ENCODE measurements around the gene MARK4.
A peak's percentile ranks its signal among the peaks of the same experiment; 100 is the strongest.

Gene MARK4

GRCh38 chr19:45250832-45251451 lies at the start of gene MARK4:
Gene MARK4 (plus strand): TSS chr19:45251271. CDS start chr19:45251589, 318 bp downstream.
- TF ChIP-seq CTCF (IDR thresholded peaks at IDR 0.05; ENCODE audit: insufficient read depth, low read depth, low read length, missing control alignments) = no peak
- peak within 1 kb of the TSS; percentile 88 for H3K4me3 ChIP-seq (ENCODE audit: low read length)
- peak; percentile 84 for DNase-seq (ENCODE audit: low read depth)

- H3K4me3 ChIP-seq (ENCODE audit: low read length) = no peak overlapping the region
- DNase-seq (ENCODE audit: low read depth) = peak; percentile 69
- TF ChIP-seq CTCF (IDR thresholded peaks at IDR 0.05; ENCODE audit: insufficient read depth, low read depth, low read length, missing control alignments) = no peak
These were observed 48.4 kb upstream of the MARK4 start for GRCh38 chr19:45202637-45203036.

- no peak for DNase-seq (ENCODE audit: low read depth)
- H3K4me3 ChIP-seq (ENCODE audit: low read length) = no peak overlapping the region
- TF ChIP-seq CTCF (IDR thresholded peaks at IDR 0.05; ENCODE audit: insufficient read depth, low read depth, low read length, missing control alignments) = no peak
These were observed 45.3 kb upstream of the MARK4 start for GRCh38 chr19:45205810-45206209.

GRCh38 chr19:45206328-45206727 lies 44.7 kb upstream of the MARK4 start:
- DNase-seq (ENCODE audit: low read depth) = no peak
- TF ChIP-seq CTCF (IDR thresholded peaks at IDR 0.05; ENCODE audit: insufficient read depth, low read depth, low read length, missing control alignments) = no peak
- H3K4me3 ChIP-seq (ENCODE audit: low read length) = no peak overlapping the region

- DNase-seq (ENCODE audit: low read depth) = no peak
- H3K4me3 ChIP-seq (ENCODE audit: low read length) = no peak overlapping the region
- TF ChIP-seq CTCF (IDR thresholded peaks at IDR 0.05; ENCODE audit: insufficient read depth, low read depth, low read length, missing control alignments) = no peak
These were observed 39.2 kb upstream of the MARK4 start for GRCh38 chr19:45211751-45212381.

- no peak for DNase-seq (ENCODE audit: low read depth)
- no peak overlapping the region for H3K4me3 ChIP-seq (ENCODE audit: low read length)
- no peak for TF ChIP-seq CTCF (IDR thresholded peaks at IDR 0.05; ENCODE audit: insufficient read depth, low read depth, low read length, missing control alignments)
These were observed 38.0 kb upstream of the MARK4 start for GRCh38 chr19:45213031-45213430.
